Chondrocyte (in vitro differentiated cells): ENCODE data around the gene RTP5. TPM values are rescaled to one million over a fixed set of nuclear protein-coding genes. Genes with fewer than 3 reads are reported as not detected.
"Not testable (repeated sequence)": the region's sequence is repeated elsewhere in the genome, so short reads cannot be mapped to it uniquely, and the experiment has no call there.

Experiments used
- DNase-seq: peaks from one replicate; pipeline ENCODE4 v3.0.0; 2021; ENCODE audit warnings: mixed read lengths, low spot score
- H3K27ac Mint-ChIP-seq: one replicate; pipeline ENCODE4 v1.8.0; 2021; ENCODE audit warnings: mild to moderate bottlenecking, moderate library complexity, mixed read lengths; ENCODE audit not compliant: unreplicated experiment
- H3K27me3 Mint-ChIP-seq: 2 replicates; pipeline ENCODE4 v1.8.0; 2021; ENCODE audit warnings: low read depth, mixed read lengths
- H3K36me3 Mint-ChIP-seq: 2 replicates; pipeline ENCODE4 v1.8.0; 2021; ENCODE audit warnings: low read depth, mixed read lengths
- H3K4me1 Mint-ChIP-seq: 2 replicates; pipeline ENCODE4 v1.8.0; 2021; ENCODE audit warnings: low read depth, mild to moderate bottlenecking, mixed read lengths
- H3K4me3 Mint-ChIP-seq: one replicate; pipeline ENCODE4 v1.8.0; 2021; ENCODE audit warnings: mild to moderate bottlenecking, moderate library complexity, mixed read lengths; ENCODE audit not compliant: unreplicated experiment
- H3K9me3 Mint-ChIP-seq: 2 replicates; pipeline ENCODE4 v1.8.0; 2021; ENCODE audit warnings: low read depth, mixed read lengths
- CTCF ChIP-seq: fragments of 200-600 bp; sonication (generic); IDR thresholded peaks from 2 replicates; pipeline ENCODE4 v1.5.0; 2021; ENCODE audit warnings: antibody characterized with exemption, mild to moderate bottlenecking, moderate library complexity
- total RNA-seq: library from RNA; stranded (reverse); gene quantifications from 3 replicates; pipeline ENCODE4 v1.2.1, GENCODE V29; 2021

RTP5 gene
- total RNA-seq, 1 donor from 2014 or later = not detected

GRCh38 chr2:241904791-241905710 is 35.5 kb downstream of the RTP5 start:
- Mint-ChIP-seq H3K4me1 (peaks cover 18% of the 10 kb centered on the region), H3K4me3 (no peak overlapping the region), H3K36me3 (no peaks in the 10 kb centered on the region), H3K9me3 (no peaks in the 10 kb centered on the region), H3K27ac (no peak overlapping the region), H3K27me3 (peaks cover 9% of the 10 kb centered on the region)
- DNase-seq = peak; percentile 62
- TF ChIP-seq CTCF = no peak

- TF ChIP-seq CTCF = no peak
- Mint-ChIP-seq H3K36me3 (no peaks in the 10 kb centered on the region), H3K27me3 (peaks cover 9% of the 10 kb centered on the region), H3K4me3 (no peak overlapping the region), H3K27ac (no peak overlapping the region), H3K4me1 (peaks cover 14% of the 10 kb centered on the region), H3K9me3 (no peaks in the 10 kb centered on the region)
- DNase-seq = peak; percentile 68
These were observed 36.3 kb downstream of the RTP5 start for GRCh38 chr2:241905716-241906377.

- H3K4me3 Mint-ChIP-seq, H3K9me3 Mint-ChIP-seq, H3K27me3 Mint-ChIP-seq, DNase-seq, H3K36me3 Mint-ChIP-seq, H3K27ac Mint-ChIP-seq: not testable (repeated sequence)
- H3K4me1 Mint-ChIP-seq = peaks cover 14% of the 10 kb centered on the region
These were observed 36.8 kb downstream of the RTP5 start for GRCh38 chr2:241906378-241906770.

- no peak for TF ChIP-seq CTCF
These were observed 37.5 kb downstream of the RTP5 start for GRCh38 chr2:241906826-241907570.

GRCh38 chr2:241907831-241908230 is 38.3 kb downstream of the RTP5 start:
- H3K27ac Mint-ChIP-seq, H3K27me3 Mint-ChIP-seq, DNase-seq, H3K9me3 Mint-ChIP-seq, H3K36me3 Mint-ChIP-seq, H3K4me3 Mint-ChIP-seq: not testable (repeated sequence)
- H3K4me1 Mint-ChIP-seq = peaks cover 12% of the 10 kb centered on the region

More at GRCh38 chr2:241906826-241907570, 37.5 kb downstream of the RTP5 start:
- no peak for DNase-seq
- H3K4me1 Mint-ChIP-seq = peaks cover 12% of the 10 kb centered on the region
- no peak overlapping the region for H3K4me3 Mint-ChIP-seq
- H3K27me3 Mint-ChIP-seq = peaks cover 9% of the 10 kb centered on the region
- no peaks in the 10 kb centered on the region for H3K9me3 Mint-ChIP-seq
- no peak overlapping the region for H3K27ac Mint-ChIP-seq
- H3K36me3 Mint-ChIP-seq = no peaks in the 10 kb centered on the region
